Transverse colon (tissue), 4 donors: Measurements from ENCODE around the gene GFRA4.

Experiments
- CTCF ChIP-seq, 5 experiments: fragments of 200-600 bp in 3 of 5; fragments of 450-650 bp in 2 of 5; sonication (generic) in 3 of 5; IDR thresholded peaks; 1 replicate in 2 of 5; 2 replicates in 3 of 5; pipeline ENCODE4 v1.5.1; 2016 to 2017; ENCODE audit warnings: antibody characterized with exemption in 5 of 5, inconsistent platforms in 3 of 5, mild to moderate bottlenecking in 2 of 5, moderate library complexity in 1 of 5
- EP300 ChIP-seq: sonication (generic); formaldehyde crosslinking; IDR thresholded peaks from one replicate; pipeline ENCODE4 v1.6.1; 2017; ENCODE audit warnings: antibody characterized with exemption, low read depth
- POLR2A ChIP-seq: fragments of 450-650 bp; IDR thresholded peaks from one replicate; pipeline ENCODE4 v1.6.1; 2016; ENCODE audit warnings: antibody characterized with exemption, mild to moderate bottlenecking, moderate library complexity
- POLR2AphosphoS5 ChIP-seq, 3 donors: sonication (generic); formaldehyde crosslinking; IDR thresholded peaks; one replicate each; pipeline ENCODE4 v1.6.1; 2016; ENCODE audit warnings: antibody characterized with exemption in 3 of 3

GRCh38 chr20:3687655-3688054 is 24.5 kb upstream of the GFRA4 start:
- no peak for TF ChIP-seq CTCF (IDR thresholded peaks at IDR 0.05)
- TF ChIP-seq POLR2AphosphoS5 (IDR thresholded peaks at IDR 0.05), result no peak
- TF ChIP-seq POLR2A, result no peak
- TF ChIP-seq EP300, result no peak
